ENCODE measurements around the gene NHLRC4. TPM values are rescaled to one million over a fixed set of nuclear protein-coding genes. Genes with fewer than 3 reads are reported as not detected.

Gene NHLRC4
- total RNA-seq: 18.0 TPM

GRCh38 chr16:566475-567372, at the start of gene NHLRC4:
Gene NHLRC4, plus strand, starts transcription at chr16:567005. Its CDS starts 1,043 bp downstream, at chr16:568048.

GRCh38 chr16:527015-527903, 39.5 kb upstream of the NHLRC4 start, which contains the start of gene CAPN15:
Gene CAPN15, plus strand, starts transcription at chr16:527712. Its CDS starts 19,127 bp downstream, at chr16:546839.

GRCh38 chr16:560204-560700, 6.6 kb upstream of the NHLRC4 start, which contains the start of gene PRR35:
Gene PRR35, plus strand, starts transcription at chr16:560394. Its CDS starts 2,901 bp downstream, at chr16:563295.

GRCh38 chr16:569445-570254, 2.8 kb downstream of the NHLRC4 start, which contains the start of gene PIGQ:
Gene PIGQ, plus strand, starts transcription at chr16:569968. Its CDS starts 4,107 bp downstream, at chr16:574075.

DNA sequence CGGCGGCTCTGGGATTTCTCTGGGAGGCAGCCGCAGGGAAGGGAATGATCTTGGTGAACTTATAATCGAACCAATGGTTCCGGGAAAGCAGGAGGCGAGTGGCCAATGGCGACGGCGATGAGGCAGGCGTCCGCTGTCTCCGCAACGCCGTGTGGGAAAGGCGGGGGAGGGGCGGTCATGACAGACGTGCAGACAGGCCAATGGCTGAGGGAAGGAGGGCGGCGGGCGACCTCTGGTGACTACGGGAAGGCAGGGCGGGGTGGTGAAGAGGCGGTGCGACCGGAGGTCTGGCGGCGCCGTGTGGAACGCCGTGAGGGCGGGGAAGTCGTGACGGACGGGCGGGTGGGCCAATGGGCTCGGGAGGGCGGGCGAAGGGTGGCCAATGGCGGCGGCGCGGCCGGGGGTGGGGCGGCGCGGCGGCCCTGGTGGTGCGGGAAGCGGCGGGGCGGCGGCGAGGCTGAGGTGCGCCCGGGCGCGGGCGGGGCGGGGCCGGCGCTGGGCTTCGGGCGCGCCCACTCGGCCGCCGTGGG, 22.9 kb downstream of the NHLRC4 start, which contains the start of gene RAB40C:
Gene RAB40C, plus strand, starts transcription at position 409 of the 530 bp plus-strand sequence. CDS start 226 bp downstream, outside the sequence.

Small RNA genes lying within 50 kb of the gene (small RNA-seq; reads per million reads assigned to genes)
- gene MIR3176 (ENCODE audit: low replicate concordance) (0.32 reads per million, percentile 37 among the genes with 10 or more reads in this experiment), gene MIR5587 (ENCODE audit: low replicate concordance) (not detected), gene Z98883.1 (ENCODE audit: low replicate concordance) (not detected)

Other genes with a start within 250 kb of the NHLRC4 start
- 14.8 TPM for gene AXIN1, start 214.3 kb upstream of the NHLRC4 start, total RNA-seq
- gene MRPL28, start 196.5 kb upstream of the NHLRC4 start, total RNA-seq: 45.5 TPM
- 54.2 TPM for gene PGAP6, start 185.0 kb upstream of the NHLRC4 start, total RNA-seq
- gene NME4, start 169.8 kb upstream of the NHLRC4 start, total RNA-seq: 40.1 TPM
- gene DECR2, start 165.1 kb upstream of the NHLRC4 start, total RNA-seq: 22.0 TPM
- 108 TPM for gene RAB11FIP3, start 141.4 kb upstream of the NHLRC4 start, total RNA-seq
- gene CAPN15, start 39.3 kb upstream of the NHLRC4 start, total RNA-seq: 37.6 TPM
- 9.4 TPM for gene PRR35, start 6.6 kb upstream of the NHLRC4 start, total RNA-seq
- 76.1 TPM for gene PIGQ, start 3.0 kb downstream of the NHLRC4 start, total RNA-seq
- 24.2 TPM for gene RAB40C, start 23.1 kb downstream of the NHLRC4 start, total RNA-seq
- 1.8 TPM for gene WFIKKN1, start 64.0 kb downstream of the NHLRC4 start, total RNA-seq
- 91.8 TPM for gene METTL26, start 69.3 kb downstream of the NHLRC4 start, total RNA-seq
- 23.1 TPM for gene MCRIP2, start 74.8 kb downstream of the NHLRC4 start, total RNA-seq
- 48.3 TPM for gene WDR90, start 82.4 kb downstream of the NHLRC4 start, total RNA-seq
- 84.5 TPM for gene RHOT2, start 101.1 kb downstream of the NHLRC4 start, total RNA-seq
- 2.6 TPM for gene RHBDL1, start 108.7 kb downstream of the NHLRC4 start, total RNA-seq
- 71.7 TPM for gene STUB1, start 113.4 kb downstream of the NHLRC4 start, total RNA-seq
- gene JMJD8, start 117.3 kb downstream of the NHLRC4 start, total RNA-seq: 50.0 TPM
- 13.3 TPM for gene WDR24, start 123.4 kb downstream of the NHLRC4 start, total RNA-seq
- gene FBXL16, start 138.8 kb downstream of the NHLRC4 start, total RNA-seq: 0.93 TPM
- 21.3 TPM for gene METRN, start 148.1 kb downstream of the NHLRC4 start, total RNA-seq
- 19.9 TPM for gene ANTKMT, start 154.1 kb downstream of the NHLRC4 start, total RNA-seq
- gene CCDC78, start 159.4 kb downstream of the NHLRC4 start, total RNA-seq: 0.93 TPM
- 4.5 TPM for gene HAGHL, start 160.1 kb downstream of the NHLRC4 start, total RNA-seq
- 47.6 TPM for gene CIAO3, start 174.0 kb downstream of the NHLRC4 start, total RNA-seq
- gene MSLN, start 193.7 kb downstream of the NHLRC4 start, total RNA-seq: 11.8 TPM
- gene RPUSD1, start 221.4 kb downstream of the NHLRC4 start, total RNA-seq: 17.9 TPM
- gene CHTF18, start 221.6 kb downstream of the NHLRC4 start, total RNA-seq: 25.5 TPM
- not detected for gene GNG13, start 233.7 kb downstream of the NHLRC4 start, total RNA-seq

Measured in metanephros (tissue), 2 donors.